ENCODE data around the gene NRGN. TPM values are rescaled to one million over a fixed set of nuclear protein-coding genes. Genes with fewer than 3 reads are reported as not detected.

Gene NRGN
- total and polyA plus RNA-seq, 4 donors, result 0.51 to 1.7 (median 1.6) TPM; not detected in 1

DNA sequence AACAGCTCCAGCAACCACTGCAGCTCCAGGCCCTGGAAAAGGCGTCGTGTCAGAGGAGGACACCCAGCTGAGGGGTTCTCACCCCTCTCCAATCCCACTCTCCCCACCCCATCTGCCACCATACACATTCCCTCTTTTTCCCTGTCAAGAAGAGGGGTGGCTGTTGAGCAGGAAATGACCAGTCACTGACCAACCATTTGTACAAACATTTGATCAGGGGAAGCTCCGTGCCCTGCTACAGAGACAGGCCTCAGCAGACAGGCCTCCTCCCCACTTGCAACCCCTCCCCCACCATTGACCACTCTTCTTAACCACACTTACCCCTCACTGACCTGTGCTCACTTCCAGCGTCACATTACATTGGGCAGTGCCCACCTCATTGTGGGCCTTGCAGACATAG is 14.6 kb downstream of the NRGN start:
- WGBS, result 67% methylated on average over 4 of the region's 4 CpGs
- Histone ChIP-seq H3K27ac (ENCODE audit: low read depth in 1 of 2, low read length in 2 of 2) (no peak overlapping the region), H3K27me3 (ENCODE audit: control insufficient read depth in 4 of 4, insufficient read depth in 4 of 4, low read length in 3 of 4) (peaks cover 0 to 9% (median 2%) of the 10 kb centered on the region in 4 donors), H3K4me3 (ENCODE audit: low read depth in 1 of 3, low read length in 3 of 3) (no peak overlapping the region), H3K4me1 (ENCODE audit: control insufficient read depth in 4 of 4, insufficient read depth in 4 of 4, low read length in 3 of 4) (peaks cover 9 to 13% (median 12%) of the 10 kb centered on the region in 4 donors), H3K9ac (ENCODE audit: low read depth in 1 of 2, low read length in 2 of 2) (no peak overlapping the region), H3K9me3 (ENCODE audit: control insufficient read depth in 4 of 4, low read length in 3 of 4) (no peaks in the 10 kb centered on the region), H3K36me3 (ENCODE audit: control insufficient read depth in 4 of 4, insufficient read depth in 3 of 4, low read depth in 1 of 4, low read length in 3 of 4) (no peaks in the 10 kb centered on the region)
- no peak for DNase-seq (ENCODE audit: low spot score)
- TF ChIP-seq ATF3 (IDR thresholded peaks at IDR 0.05), result no peak
- no peak for TF ChIP-seq FOXA1 (IDR thresholded peaks at IDR 0.05)
- no peak for TF ChIP-seq ZBTB33 (IDR thresholded peaks at IDR 0.05)
- no peak for TF ChIP-seq HNF4G (IDR thresholded peaks at IDR 0.05)
- no peak for TF ChIP-seq SP1 (IDR thresholded peaks at IDR 0.05)
- no peak for TF ChIP-seq NR2F2 (IDR thresholded peaks at IDR 0.05)
- no peak for TF ChIP-seq RXRA (IDR thresholded peaks at IDR 0.05)
- TF ChIP-seq YY1 (IDR thresholded peaks at IDR 0.05), result no peak
- TF ChIP-seq FOXA2 (IDR thresholded peaks at IDR 0.05), result no peak
- no peak for TF ChIP-seq HNF4A (conservative IDR thresholded peaks at IDR 0.05)
- no peak for TF ChIP-seq EGR1 (IDR thresholded peaks at IDR 0.05; ENCODE audit: low read depth in 2 of 2)
- no peak for TF ChIP-seq GABPA (IDR thresholded peaks at IDR 0.05 in 1 of 2, conservative IDR thresholded peaks at IDR 0.05 in 1 of 2)

- DNase-seq (ENCODE audit: low spot score), result no peak
- H3K9me3 ChIP-seq (ENCODE audit: control insufficient read depth in 4 of 4, low read length in 3 of 4), result no peaks in the 10 kb centered on the region
- H3K27ac ChIP-seq (ENCODE audit: low read depth in 1 of 2, low read length in 2 of 2), result no peak overlapping the region
- H3K36me3 ChIP-seq (ENCODE audit: control insufficient read depth in 4 of 4, insufficient read depth in 3 of 4, low read depth in 1 of 4, low read length in 3 of 4), result no peaks in the 10 kb centered on the region
- peaks cover 0 to 9% (median 2%) of the 10 kb centered on the region in 4 donors for H3K27me3 ChIP-seq (ENCODE audit: control insufficient read depth in 4 of 4, insufficient read depth in 4 of 4, low read length in 3 of 4)
- peaks cover 9 to 17% (median 13%) of the 10 kb centered on the region in 4 donors for H3K4me1 ChIP-seq (ENCODE audit: control insufficient read depth in 4 of 4, insufficient read depth in 4 of 4, low read length in 3 of 4)
- 65% methylated on average over 6 of the region's 6 CpGs for WGBS
- H3K9ac ChIP-seq (ENCODE audit: low read depth in 1 of 2, low read length in 2 of 2), result no peak overlapping the region
- no peak overlapping the region for H3K4me3 ChIP-seq (ENCODE audit: low read depth in 1 of 3, low read length in 3 of 3)
- no peak for TF ChIP-seq RAD21 (IDR thresholded peaks at IDR 0.05)
- TF ChIP-seq, protein P1, sequence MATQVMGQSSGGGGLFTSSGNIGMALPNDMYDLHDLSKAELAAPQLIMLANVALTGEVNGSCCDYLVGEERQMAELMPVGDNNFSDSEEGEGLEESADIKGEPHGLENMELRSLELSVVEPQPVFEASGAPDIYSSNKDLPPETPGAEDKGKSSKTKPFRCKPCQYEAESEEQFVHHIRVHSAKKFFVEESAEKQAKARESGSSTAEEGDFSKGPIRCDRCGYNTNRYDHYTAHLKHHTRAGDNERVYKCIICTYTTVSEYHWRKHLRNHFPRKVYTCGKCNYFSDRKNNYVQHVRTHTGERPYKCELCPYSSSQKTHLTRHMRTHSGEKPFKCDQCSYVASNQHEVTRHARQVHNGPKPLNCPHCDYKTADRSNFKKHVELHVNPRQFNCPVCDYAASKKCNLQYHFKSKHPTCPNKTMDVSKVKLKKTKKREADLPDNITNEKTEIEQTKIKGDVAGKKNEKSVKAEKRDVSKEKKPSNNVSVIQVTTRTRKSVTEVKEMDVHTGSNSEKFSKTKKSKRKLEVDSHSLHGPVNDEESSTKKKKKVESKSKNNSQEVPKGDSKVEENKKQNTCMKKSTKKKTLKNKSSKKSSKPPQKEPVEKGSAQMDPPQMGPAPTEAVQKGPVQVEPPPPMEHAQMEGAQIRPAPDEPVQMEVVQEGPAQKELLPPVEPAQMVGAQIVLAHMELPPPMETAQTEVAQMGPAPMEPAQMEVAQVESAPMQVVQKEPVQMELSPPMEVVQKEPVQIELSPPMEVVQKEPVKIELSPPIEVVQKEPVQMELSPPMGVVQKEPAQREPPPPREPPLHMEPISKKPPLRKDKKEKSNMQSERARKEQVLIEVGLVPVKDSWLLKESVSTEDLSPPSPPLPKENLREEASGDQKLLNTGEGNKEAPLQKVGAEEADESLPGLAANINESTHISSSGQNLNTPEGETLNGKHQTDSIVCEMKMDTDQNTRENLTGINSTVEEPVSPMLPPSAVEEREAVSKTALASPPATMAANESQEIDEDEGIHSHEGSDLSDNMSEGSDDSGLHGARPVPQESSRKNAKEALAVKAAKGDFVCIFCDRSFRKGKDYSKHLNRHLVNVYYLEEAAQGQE (IDR thresholded peaks at IDR 0.05), result no peak
- TF ChIP-seq HNF4A (conservative IDR thresholded peaks at IDR 0.05), result no peak
- no peak for TF ChIP-seq ATF3 (IDR thresholded peaks at IDR 0.05)
- no peak for TF ChIP-seq YY1 (IDR thresholded peaks at IDR 0.05)
- TF ChIP-seq JUND (IDR thresholded peaks at IDR 0.05), result no peak
- no peak for TF ChIP-seq ZBTB33 (IDR thresholded peaks at IDR 0.05)
- no peak for TF ChIP-seq EGR1 (IDR thresholded peaks at IDR 0.05; ENCODE audit: low read depth in 2 of 2)
- TF ChIP-seq, protein P2, sequence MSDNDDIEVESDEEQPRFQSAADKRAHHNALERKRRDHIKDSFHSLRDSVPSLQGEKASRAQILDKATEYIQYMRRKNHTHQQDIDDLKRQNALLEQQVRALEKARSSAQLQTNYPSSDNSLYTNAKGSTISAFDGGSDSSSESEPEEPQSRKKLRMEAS (IDR thresholded peaks at IDR 0.05), result no peak
These were observed 15.0 kb downstream of the NRGN start for GRCh38 chr11:124754710-124755109.

All from liver (tissue), 9 donors.